A549 (cell line): Measurements from ENCODE around the gene ZNF710. TPM values are rescaled to one million over a fixed set of nuclear protein-coding genes. Genes with fewer than 3 reads are reported as not detected.
"Not testable (repeated sequence)": the region's sequence is repeated elsewhere in the genome, so short reads cannot be mapped to it uniquely, and the experiment has no call there.

Experiments used
- ATAC-seq, 2 experiments: fragments of 200-7000 bp in 1 of 2; fragments of >200 bp in 1 of 2; cut with Nextera tagmentation in 1 of 2; cut with Tn5 transposase in 1 of 2; 3 replicates each; pipeline versions ENCODE4 v1.8.0 to v1.9.1; 2018 to 2020; ENCODE audit warnings: mild to moderate bottlenecking in 1 of 2, moderate library complexity in 1 of 2
- CTCF ChIA-PET: fragments of 300-600 bp; sonication (Branson Sonifier 250); formaldehyde crosslinking; extraction: SDS; loops from one replicate; lab custom pipeline; 2021; ENCODE audit warnings: antibody characterized with exemption, inconsistent platforms; lab: Yijun Ruan, JAX
- POLR2A ChIA-PET: fragments of 350-600 bp; formaldehyde crosslinking; extraction: SDS; loops from one replicate; lab custom pipeline; 2021; ENCODE audit warnings: antibody characterized with exemption, inconsistent platforms; lab: Yijun Ruan, JAX
- DNase-seq, 2 experiments: peaks; one replicate each; pipeline versions ENCODE4 v3.0.0 to v3.0.0-alpha.2; 2011 to 2016; ENCODE audit warnings: low read depth in 1 of 2, low spot score in 1 of 2
- FAIRE-seq: peaks from 2 replicates; lab custom pipeline; 2011; peaks lifted over from hg19 to GRCh38; lab: Jason Lieb, UNC
- H3K27ac ChIP-seq, 2 experiments: fragments of >200 bp; sonication (Bioruptor Twin); formaldehyde crosslinking; 3 replicates each; pipeline ENCODE4 v1.5.1; 2016 to 2017
- H3K4me1 ChIP-seq: fragments of >200 bp; sonication (Bioruptor Twin); formaldehyde crosslinking; 3 replicates; pipeline ENCODE4 v1.6.1; 2016
- H3K4me2 ChIP-seq: fragments of >200 bp; sonication (Bioruptor Twin); formaldehyde crosslinking; 3 replicates; pipeline ENCODE4 v1.6.1; 2016
- H3K4me3 ChIP-seq: fragments of >200 bp; sonication (Bioruptor Twin); formaldehyde crosslinking; 3 replicates; pipeline ENCODE4 v1.5.1; 2016
- H3K9me3 ChIP-seq: fragments of >200 bp; sonication (Bioruptor Twin); formaldehyde crosslinking; 3 replicates; pipeline ENCODE4 v1.6.1; 2016
- BHLHE40 ChIP-seq: IDR thresholded peaks from 2 replicates; pipeline ENCODE4 v1.6.1; 2012; ENCODE audit warnings: low read depth, low read length, inconsistent platforms
- CBX2 ChIP-seq: fragments of 200-600 bp; sonication (generic); IDR thresholded peaks from 2 replicates; pipeline ENCODE4 v1.6.1; 2016; ENCODE audit warnings: low read depth, mild to moderate bottlenecking, borderline replicate concordance
- EHF ChIP-seq: fragments of 250-450 bp; sonication (Bioruptor Pico); IDR thresholded peaks from 2 replicates; pipeline ENCODE4 v1.5.0; 2020; ENCODE audit warnings: mild to moderate bottlenecking
- ESRRA ChIP-seq: fragments of 150-350 bp; IDR thresholded peaks from 2 replicates; pipeline ENCODE4 v1.6.1; 2014; ENCODE audit warnings: mild to moderate bottlenecking, low read length, borderline replicate concordance
- HES2 ChIP-seq: fragments of >200 bp; sonication (Bioruptor Twin); formaldehyde crosslinking; IDR thresholded peaks from 2 replicates; pipeline ENCODE4 v1.6.1; 2016
- HMGXB4 ChIP-seq: fragments of 250-450 bp; sonication (Bioruptor Pico); IDR thresholded peaks from 2 replicates; pipeline ENCODE4 v1.5.0; 2021; ENCODE audit warnings: mild to moderate bottlenecking, moderate library complexity, borderline replicate concordance
- HOXA7 ChIP-seq: fragments of 250-450 bp; sonication (Bioruptor Pico); IDR thresholded peaks from 2 replicates; pipeline ENCODE4 v1.5.0; 2020; ENCODE audit warnings: mild to moderate bottlenecking, moderate library complexity
- JUNB ChIP-seq: fragments of >200 bp; sonication (Bioruptor Twin); formaldehyde crosslinking; IDR thresholded peaks from 2 replicates; pipeline ENCODE4 v1.6.1; 2016
- KDM1A ChIP-seq: fragments of 200-600 bp; sonication (generic); IDR thresholded peaks from 2 replicates; pipeline ENCODE4 v1.6.1; 2016; ENCODE audit warnings: low read depth, mild to moderate bottlenecking
- NPAS2 ChIP-seq: fragments of 250-450 bp; sonication (Bioruptor Pico); IDR thresholded peaks from 2 replicates; pipeline ENCODE4 v1.8.0; 2022; ENCODE audit warnings: mild to moderate bottlenecking, moderate library complexity, borderline replicate concordance
- NR3C1 ChIP-seq: fragments of >200 bp; sonication (Bioruptor Twin); formaldehyde crosslinking; IDR thresholded peaks from 3 replicates; pipeline ENCODE4 v1.6.1; 2017
- PHF8 ChIP-seq: fragments of 200-600 bp; sonication (generic); IDR thresholded peaks from 2 replicates; pipeline ENCODE4 v1.6.1; 2016; ENCODE audit warnings: low read depth, mild to moderate bottlenecking, antibody characterized with exemption, moderate library complexity, borderline replicate concordance
- REST ChIP-seq: fragments of 200-600 bp; sonication (generic); IDR thresholded peaks from 2 replicates; pipeline ENCODE4 v1.6.1; 2016; ENCODE audit warnings: antibody characterized with exemption, mild to moderate bottlenecking, moderate library complexity
- TP53 ChIP-seq: fragments of 250-450 bp; sonication (Bioruptor Pico); IDR thresholded peaks from 2 replicates; pipeline ENCODE4 v1.5.0; 2021; ENCODE audit warnings: mild to moderate bottlenecking, moderate library complexity
- WGBS: methylation state at CpG from one replicate; pipeline ENCODE4 v1.1.6; 2017; ENCODE audit errors: missing lambda C conversion rate; 5-methylcytosine and 5-hydroxymethylcytosine counted together
- polyA plus RNA-seq, 4 experiments: library from polyadenylated mRNA; depleted of rRNA in 3 of 4; stranded (reverse); fragments of >200 nt; fragmentation: RNase III in 1 of 4; extraction: RNeasy Plus Mini Kit Qiagen cat#74134 plus additional on column Dnase treatment in 1 of 4; gene quantifications; 2 replicates in 3 of 4; 3 replicates in 1 of 4; pipeline ENCODE4 v1.2.3, GENCODE V29; 2011 to 2017
- TF ChIP-seq, protein P1 (sequence below): IDR thresholded peaks from 2 replicates; pipeline ENCODE4 v1.6.1; 2012

Gene ZNF710
- polyA plus RNA-seq, 2 of the 4 experiments (the other 2 are of a cell fraction) = 2.6 to 7.8 TPM

DNA sequence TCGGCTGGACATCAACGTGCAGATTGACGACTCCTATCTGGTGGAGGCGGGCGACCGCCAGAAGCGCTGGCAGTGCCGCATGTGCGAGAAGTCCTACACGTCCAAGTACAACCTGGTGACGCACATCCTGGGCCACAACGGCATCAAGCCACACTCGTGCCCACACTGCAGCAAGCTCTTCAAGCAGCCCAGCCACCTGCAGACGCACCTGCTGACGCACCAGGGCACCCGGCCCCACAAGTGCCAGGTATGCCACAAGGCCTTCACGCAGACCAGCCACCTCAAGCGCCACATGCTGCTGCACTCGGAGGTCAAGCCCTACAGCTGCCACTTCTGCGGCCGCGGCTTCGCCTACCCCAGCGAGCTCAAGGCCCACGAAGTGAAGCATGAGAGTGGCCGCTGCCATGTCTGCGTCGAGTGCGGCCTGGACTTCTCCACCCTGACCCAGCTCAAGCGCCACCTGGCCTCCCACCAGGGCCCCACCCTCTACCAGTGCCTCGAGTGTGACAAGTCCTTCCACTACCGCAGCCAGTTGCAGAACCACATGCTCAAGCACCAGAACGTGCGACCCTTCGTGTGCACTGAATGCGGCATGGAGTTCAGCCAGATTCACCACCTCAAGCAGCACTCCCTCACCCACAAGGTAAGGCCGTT, 67.0 kb downstream of the ZNF710 start:
- CTCF ChIA-PET = interaction anchor here (1.3 to 7.2 kb wide), 6 partner anchors 9 to 307 kb away, joined by 3 to 60 read pairs (median 4); no protein-coding TSS in a partner anchor
- no peak overlapping the region for H3K4me2 ChIP-seq
- ATAC-seq (no peak), DNase-seq (no peak), FAIRE-seq (no peak)
- POLR2A ChIA-PET = no interaction called here
- H3K27ac ChIP-seq = no peak overlapping the region
- H3K4me1 ChIP-seq = no peaks in the 10 kb centered on the region
- no peaks in the 10 kb centered on the region for H3K9me3 ChIP-seq
- no peak overlapping the region for H3K4me3 ChIP-seq
- 91% methylated on average over 37 of the region's 37 CpGs for WGBS
- no peak for TF ChIP-seq KDM1A
- no peak for TF ChIP-seq REST
- TF ChIP-seq PHF8 = no peak
- no peak for TF ChIP-seq BHLHE40
- no peak for TF ChIP-seq HOXA7 (CRISPR knock-in tag)
- TF ChIP-seq CBX2 = no peak
- TF ChIP-seq HES2 = no peak
- no peak for TF ChIP-seq EHF (CRISPR knock-in tag)
- no peak for TF ChIP-seq JUNB
- no peak for TF ChIP-seq NPAS2 (CRISPR knock-in tag)
- TF ChIP-seq, protein P1, sequence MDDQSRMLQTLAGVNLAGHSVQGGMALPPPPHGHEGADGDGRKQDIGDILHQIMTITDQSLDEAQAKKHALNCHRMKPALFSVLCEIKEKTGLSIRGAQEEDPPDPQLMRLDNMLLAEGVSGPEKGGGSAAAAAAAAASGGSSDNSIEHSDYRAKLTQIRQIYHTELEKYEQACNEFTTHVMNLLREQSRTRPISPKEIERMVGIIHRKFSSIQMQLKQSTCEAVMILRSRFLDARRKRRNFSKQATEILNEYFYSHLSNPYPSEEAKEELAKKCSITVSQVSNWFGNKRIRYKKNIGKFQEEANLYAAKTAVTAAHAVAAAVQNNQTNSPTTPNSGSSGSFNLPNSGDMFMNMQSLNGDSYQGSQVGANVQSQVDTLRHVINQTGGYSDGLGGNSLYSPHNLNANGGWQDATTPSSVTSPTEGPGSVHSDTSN = no peak
- no peak for TF ChIP-seq ESRRA
- no peak for TF ChIP-seq NR3C1
- TF ChIP-seq TP53 = no peak
- TF ChIP-seq HMGXB4 (CRISPR knock-in tag) = no peak

GRCh38 chr15:90070623-90071022, 69.5 kb downstream of the ZNF710 start:
- not testable (repeated sequence) for ATAC-seq, FAIRE-seq, H3K4me3 ChIP-seq, H3K4me2 ChIP-seq, H3K27ac ChIP-seq, H3K9me3 ChIP-seq, DNase-seq, H3K4me1 ChIP-seq
- WGBS = 98% methylated on average over 2 of the region's 2 CpGs
- POLR2A ChIA-PET = interaction anchor here (0.7 kb wide), 1 partner anchor 66 kb away, joined by 4 read pairs; no protein-coding TSS in a partner anchor
- CTCF ChIA-PET = interaction anchor here (0.5 to 7.2 kb wide), 56 partner anchors 10 to 468 kb away, joined by 3 to 66 read pairs (median 6); partner anchors contain the start of gene AP3S2
